GM21825 (cell line): ENCODE results near the gene RAC3.
"Not testable (repeated sequence)": the region's sequence is repeated elsewhere in the genome, so short reads cannot be mapped to it uniquely, and the experiment has no call there.

Experiments
- ATAC-seq: cut with Tn5 transposase; IDR thresholded peaks from one replicate; pipeline ENCODE4 v1.9.1; 2021; ENCODE audit warnings: mild to moderate bottlenecking, moderate library complexity; ENCODE audit not compliant: unreplicated experiment

Gene RAC3

DNA sequence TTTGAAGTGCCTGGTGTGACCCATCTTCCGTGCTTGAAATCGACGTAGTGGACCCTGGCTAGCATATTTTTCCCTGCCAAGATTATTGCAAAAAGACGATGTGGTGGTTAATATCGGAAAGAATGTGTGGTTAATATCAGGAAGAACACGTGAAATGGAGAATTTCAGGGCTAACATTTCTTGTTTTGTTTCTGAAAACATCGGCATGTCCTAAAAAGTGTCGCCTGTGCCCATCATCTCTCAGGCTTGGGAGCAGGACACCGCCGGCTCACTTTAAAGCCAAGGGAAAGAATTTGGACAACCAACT is 6.4 kb downstream of the RAC3 start:
- no peak for ATAC-seq

DNA sequence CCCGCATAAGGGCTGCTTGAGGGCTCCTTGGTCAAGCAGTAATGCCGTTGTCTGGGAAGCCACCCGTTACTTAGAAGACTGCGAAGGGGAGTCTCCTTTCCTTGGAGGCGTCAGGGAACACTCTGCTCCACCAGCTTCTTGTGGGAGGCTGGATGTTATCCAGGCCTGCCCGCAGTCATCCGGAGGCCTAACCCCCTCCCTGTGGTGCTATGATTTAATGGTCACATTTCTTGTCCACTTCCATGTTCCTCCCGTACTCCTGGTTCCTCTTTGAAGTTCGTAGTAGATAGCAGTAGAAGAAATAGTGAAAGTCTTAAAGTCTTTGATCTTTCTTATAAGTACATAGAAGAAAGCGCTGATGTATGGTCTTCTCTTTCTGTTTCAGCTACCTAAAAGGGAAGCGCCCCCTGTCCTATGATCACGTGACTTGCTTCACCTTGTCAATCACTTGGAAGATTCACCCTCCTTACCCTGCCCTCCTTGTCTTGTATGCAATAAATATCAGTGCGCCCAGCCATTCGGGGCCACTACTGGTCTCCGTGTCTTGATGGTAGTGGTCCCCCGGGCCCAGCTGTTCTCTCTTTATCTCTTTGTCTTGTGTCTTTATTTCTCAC is 7.4 kb downstream of the RAC3 start:
- ATAC-seq, result not testable (repeated sequence)

DNA sequence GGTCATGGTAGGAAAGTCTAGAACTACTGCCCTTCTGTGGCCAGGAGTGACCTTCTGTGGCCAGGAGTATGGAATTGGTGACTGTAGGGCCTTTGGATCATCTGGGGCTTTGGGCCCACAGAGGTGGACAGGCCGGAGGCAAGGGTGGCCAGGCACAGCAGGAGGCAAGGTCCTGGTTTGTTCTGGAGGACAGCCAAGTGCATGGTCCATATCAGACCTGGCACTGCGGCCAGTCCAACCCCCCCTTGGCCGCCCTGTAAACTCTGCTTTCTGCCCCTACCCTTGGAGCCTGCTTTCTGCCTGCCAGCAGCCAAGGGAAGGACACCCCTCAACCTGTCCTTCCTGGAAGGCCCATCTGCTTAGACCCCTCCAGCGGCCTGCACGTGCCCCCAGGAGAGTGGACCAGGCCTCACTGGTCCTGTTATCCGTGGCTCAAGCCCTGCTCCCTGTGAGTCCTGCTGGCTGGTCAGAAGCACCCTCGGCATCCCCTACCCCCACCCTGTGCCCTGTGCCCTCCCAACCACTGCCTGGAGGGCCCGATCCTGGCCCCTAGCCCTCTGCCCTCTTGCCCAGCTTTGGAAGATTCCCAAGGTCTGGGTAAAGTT is 8.3 kb downstream of the RAC3 start:
- ATAC-seq, result no peak

DNA sequence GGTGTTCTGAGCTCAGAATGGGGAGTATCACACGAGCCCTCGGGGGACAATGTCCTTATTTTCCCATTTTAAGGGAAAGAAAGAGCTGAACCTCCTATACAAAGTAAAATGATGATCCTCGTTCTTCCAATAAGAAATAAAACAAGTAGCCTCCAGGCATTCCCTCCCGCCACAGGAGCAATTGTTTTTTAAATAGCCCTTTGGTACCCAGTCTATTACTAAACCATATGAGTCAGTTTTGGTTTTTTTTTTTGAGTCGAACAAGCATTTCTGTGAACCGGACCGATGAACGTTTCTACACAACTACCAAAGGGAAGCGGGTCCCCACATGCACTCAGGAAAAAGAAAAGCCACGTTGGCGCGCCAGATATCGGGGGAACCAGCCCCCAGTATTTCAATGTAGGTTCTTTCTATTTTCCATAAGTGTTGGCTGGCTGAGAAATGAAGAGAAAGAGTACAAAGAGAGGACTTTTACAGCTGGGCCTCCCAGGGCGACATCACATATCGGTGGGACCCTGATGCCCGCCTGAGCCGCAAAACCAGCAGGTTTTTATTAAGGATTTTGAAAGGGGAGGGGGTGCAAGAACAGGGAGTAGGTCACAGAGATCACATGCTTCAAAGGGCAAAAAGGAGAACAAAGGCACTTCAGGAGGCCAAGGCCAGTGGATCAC is 9.8 kb downstream of the RAC3 start:
- ATAC-seq, result no peak

DNA sequence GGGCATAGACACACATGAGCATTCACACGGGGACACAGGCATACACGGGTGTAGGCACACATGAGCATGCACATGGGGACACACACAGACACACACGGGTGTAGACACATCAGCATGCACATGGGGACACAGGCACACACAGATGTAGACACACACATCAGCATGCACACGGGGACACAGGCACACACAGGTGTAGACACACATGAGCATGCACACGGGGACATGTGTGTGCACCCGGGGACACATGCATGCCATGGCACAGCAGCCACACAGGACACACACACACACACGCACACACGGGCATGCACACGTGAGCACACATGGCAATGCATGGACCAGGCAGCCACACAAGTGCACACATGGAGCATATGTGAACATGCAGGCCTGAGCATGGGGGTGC is 11.2 kb downstream of the RAC3 start:
- ATAC-seq, result no peak

DNA sequence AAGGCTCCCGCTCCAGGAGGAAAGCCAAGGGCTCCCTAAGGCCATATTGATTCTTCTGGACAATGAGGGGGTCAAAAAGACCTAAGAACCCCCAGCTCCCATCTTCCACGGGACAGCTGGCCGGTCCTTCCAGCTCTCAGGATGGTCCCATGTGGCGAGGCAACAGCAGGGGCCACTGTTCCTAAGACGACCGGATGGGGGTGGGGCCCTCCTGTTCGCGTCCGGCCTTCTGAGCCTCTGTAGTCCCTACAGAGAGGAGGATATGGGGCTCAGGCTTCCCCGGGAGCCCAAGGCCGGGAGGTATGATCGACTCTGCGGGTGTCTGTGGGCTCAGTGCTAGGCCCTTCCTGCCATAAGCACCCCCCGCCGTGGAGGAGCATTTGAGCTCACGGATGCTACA is 12.0 kb downstream of the RAC3 start:
- no peak for ATAC-seq

DNA sequence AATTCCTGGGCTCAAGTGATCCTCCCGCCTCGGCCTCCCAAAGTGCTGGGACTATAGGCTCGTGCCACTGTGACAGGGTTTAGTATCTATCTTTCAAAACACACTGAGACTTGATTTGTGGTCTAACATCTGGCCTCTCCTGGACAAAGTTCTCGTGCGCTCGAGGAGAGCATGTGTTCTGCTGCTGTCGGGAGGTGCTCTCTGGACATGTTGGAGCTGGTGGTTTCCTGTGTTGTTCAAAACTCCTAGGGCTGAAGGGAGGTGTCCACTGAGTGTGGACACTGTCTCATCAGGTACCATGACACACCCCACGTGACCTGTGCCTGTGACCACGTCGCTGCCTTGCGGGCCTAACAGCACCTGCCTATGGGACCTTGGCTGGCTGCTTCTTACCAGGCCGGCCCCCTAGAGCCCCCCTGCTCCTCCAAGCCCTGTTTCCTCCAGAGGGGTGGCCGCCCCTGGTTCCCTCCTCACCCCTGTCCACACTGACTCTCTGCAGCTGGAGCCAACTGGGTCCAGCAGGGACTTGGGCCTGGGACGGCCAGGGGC is 14.5 kb downstream of the RAC3 start:
- ATAC-seq, result no peak

DNA sequence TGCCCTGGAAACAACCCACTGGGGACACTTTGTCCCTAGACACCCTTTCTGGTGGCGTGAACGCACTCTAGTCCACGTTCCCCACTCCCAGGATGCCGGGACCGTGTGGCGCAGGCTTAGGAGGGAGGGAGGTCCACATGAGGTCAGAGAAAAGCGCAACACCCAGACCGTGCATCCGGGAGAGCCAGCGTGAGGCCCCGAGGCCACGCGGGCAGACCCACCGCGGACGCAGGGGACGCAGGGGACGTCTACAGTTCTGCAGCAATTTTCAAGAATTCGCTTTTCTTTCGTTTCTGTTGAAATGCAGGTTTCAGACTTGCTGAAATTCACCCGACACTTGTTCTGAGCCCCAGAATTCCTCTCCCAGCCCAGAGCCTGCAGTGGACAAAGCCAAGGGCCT is 15.4 kb downstream of the RAC3 start:
- no peak for ATAC-seq

DNA sequence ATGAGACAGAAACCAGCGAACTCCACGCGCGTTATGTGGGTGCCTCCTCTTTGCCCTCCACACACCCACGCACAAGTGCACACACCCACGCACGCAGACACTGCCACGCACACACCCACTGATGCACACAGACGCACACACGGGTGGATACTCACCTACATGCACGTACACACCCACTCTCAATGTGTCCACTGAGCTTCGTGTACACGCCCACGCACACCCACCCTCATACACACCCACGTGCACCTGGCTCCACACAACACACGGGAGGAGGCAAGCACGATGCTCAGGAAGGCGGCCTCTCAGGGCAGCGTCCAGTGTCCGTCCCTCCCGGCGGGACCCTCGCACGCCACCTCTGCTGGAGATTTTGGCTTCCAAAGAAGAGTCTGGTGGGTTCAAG is 15.9 kb downstream of the RAC3 start:
- ATAC-seq, result no peak

DNA sequence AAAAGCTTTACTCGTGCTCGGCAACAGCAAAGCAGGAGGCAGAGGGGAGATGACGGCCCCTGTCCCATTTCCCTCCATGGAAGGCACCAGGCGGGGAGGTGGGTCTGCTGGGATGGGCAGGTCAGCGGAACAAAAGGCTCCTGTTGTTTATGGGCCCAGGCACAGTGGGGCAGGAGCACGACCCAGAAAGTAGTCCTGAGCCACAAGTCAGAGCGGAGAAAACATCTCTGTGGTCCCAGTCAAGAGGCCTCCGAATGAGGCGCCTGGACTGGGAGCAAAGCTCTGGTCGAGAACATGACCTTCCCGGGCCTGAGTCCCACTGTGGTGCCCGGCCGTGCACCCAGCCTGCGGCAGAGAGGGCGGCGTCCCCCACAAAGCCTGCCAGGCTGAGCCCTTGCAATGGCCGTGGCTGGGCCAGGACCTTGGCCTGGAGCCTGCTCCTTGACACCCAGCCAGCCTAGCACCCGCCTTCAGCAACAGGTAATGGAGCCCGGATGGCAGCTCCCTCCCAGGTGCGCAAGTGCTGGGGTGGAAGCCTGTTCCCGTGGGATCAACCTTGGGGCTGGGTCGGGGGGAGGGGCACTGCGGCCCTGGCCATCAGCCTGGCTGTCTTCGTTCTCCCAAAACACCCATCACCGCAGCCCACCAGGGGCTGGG is 16.6 kb downstream of the RAC3 start:
- ATAC-seq, result no peak

DNA sequence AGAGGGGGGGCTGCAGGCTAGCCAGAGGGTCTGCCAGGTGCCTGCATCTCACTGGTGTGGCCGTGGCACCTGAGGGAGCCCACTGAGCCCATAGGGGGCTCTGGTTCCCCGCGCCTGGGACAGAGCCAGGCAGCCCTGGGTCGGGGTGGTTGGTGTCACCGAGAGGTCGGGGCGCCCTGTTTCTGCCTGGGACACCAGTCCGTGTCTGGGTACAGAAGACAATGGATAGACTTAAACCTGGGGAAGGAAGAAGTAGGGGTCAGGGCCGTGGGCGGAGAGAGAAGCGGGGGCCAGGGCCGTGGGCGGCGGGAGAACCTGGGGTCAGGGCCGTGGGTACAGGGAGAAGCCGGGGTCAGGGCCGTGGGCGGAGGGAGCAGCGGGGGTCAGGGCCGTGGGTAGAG is 17.1 kb downstream of the RAC3 start:
- no peak for ATAC-seq

DNA sequence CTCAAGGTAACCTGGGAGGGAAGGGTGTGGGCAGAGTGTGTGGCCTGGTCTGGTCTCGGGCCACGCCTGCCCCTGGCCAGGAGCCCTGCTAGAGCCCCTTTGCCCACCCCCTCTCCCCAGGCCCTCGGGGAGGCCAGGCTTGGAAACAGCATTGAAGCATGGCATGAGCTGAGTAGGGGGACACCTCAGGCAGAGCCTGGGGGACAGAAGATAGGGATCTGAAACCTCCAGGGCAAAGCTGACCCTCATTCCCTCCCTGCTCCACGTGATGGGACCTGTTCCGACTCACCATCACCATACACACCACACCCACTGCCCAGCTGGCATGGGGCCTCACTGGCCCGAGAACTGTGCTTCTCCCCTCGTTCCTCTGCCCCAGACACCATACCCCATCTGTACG is 17.6 kb downstream of the RAC3 start:
- no peak for ATAC-seq

DNA sequence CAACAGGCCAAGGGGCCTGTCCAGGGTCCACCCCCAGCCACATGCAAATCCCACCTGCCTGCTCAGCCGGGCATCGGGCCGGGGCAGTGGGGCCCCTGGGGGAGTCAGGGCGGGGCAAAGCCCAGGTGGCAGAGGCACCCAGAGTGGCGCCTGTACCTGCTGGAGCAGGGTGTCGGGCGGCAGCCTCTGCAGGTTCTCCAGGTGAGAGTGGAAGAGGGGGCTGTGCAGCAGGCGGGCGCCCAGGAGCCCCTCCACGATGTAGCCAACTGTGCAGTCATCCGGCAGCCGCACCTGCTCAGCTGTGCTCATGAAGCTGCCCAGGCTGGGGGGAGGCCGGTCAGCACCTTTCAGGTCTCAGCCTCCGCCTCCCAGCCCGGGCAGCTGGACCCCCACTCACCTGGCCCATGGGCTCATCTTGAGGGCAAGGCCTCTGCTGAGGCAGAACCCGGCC is 18.1 kb downstream of the RAC3 start:
- ATAC-seq, result no peak

DNA sequence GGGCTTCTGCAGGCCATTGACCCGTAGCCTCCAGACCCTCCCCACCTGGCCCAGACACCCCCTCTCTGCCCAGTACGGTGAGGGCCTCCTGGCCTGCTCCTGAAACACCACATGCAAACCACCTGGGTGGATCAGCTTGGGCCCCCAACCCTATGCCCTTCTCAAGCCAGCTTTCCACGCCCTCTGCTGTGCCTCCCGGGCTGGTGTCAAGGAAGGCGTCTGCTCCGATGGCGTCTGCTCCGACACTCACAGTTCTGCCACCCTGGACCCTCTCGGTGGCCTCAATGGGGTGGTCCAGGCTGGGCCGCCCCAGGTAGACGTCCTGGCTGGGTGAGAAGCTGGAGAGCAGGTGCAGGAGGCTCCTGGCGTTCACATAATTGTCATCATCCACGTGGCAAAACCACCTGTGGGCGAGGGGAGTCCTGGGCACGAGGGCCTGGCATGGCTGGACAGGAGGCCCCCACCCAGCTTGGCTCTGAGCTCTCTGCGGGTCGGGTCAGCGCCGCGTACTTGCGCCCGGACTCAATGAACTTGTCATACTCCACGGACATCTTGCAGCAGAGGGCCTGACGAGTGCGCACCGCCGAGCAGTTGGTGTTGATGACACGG is 18.8 kb downstream of the RAC3 start:
- no peak for ATAC-seq

DNA sequence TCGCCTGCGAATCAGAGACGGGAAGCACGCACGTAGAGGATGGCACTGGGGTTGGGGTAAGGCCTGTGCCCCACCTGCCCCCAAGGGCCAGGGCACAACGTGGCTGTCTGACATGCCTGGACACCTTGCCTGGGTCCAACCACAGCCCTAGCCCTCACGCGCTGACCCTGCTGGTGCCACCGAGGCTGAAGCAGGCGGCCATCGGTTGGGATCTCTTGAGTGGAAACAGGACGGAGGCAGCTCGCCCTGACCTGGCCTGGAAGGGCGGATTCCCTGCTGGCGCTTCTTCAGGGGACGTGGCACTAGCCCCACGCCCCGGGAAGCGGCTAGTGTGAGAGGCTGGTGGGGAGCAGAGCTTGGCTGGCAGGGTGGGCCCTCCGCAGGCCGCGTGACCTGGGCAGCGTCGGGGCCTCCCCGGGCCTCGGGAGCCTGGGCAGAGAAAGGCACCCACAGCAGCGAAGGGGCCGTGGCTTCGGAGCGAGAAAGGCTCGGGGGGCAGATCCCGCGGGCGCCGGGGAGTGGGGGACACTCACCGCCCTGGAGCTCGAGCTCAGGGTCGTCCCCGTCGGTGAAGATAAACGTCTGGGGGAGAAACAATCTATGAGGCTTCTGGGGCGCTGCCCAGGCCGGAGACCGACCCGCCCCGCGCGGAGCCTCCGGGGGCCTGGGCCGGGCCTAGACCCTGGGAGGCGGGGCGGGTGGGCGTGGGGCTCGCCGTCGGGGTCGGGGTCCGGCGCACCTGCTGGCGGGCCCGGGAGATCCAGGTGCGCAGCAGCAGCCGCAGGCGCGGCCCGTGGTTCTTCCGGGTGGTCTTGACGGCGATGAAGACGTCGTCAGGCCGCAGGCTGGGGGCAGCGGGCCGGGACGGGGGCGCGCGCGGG is 19.5 kb downstream of the RAC3 start:
- no peak for ATAC-seq

DNA sequence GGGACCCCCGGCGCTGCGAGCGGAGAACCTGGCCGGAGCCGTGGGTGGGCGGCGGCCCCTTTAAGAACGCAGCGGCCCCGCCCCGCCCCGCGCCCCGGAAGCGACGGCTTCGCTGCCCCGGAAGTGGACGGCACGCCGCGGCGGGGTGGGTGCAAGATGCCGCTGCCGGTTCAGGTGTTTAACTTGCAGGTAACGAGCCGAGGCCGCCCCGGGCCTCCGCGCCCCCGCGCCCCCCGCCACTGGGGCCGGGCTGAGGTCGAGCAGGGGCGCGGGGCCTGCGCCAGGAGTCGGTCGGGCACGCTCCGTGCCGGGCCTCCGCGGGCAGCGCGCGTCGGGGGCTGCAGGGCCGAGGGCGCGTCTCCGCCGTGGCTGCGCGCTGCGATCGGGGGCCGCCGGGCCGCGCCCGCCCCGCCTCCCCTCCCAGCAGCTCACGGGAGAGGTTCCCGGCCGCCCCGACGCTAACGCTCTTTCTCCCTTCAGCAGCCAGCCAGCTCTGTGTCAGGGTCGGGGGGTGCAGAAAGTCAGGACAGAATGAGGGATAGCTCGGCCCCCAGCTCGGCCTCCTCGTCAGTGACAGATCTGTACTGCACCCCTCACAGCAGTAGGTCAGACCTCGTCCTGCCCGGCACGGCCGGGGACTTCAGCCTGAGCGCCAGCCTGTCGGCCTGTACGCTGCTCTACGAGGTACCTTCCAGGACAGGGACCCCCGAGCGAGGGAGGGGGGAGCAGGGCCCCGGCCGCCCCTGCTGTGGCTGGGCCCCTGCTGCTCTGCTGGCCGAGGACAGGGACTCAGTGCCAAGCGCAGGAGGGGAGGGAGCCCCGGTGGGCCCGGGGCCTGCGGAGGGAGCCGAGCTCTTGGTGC is 20.5 kb downstream of the RAC3 start, which contains the start of the genes GPS1 and RFNG:
TSS of gene GPS1 (plus strand) at position 123 of the 862 bp plus-strand sequence. CDS start at position 157, 34 bp downstream.
TSS of gene RFNG (minus strand) at position 36 of the 862 bp plus-strand sequence. CDS start 45 bp downstream, outside the sequence.
- peak; percentile 45 for ATAC-seq

DNA sequence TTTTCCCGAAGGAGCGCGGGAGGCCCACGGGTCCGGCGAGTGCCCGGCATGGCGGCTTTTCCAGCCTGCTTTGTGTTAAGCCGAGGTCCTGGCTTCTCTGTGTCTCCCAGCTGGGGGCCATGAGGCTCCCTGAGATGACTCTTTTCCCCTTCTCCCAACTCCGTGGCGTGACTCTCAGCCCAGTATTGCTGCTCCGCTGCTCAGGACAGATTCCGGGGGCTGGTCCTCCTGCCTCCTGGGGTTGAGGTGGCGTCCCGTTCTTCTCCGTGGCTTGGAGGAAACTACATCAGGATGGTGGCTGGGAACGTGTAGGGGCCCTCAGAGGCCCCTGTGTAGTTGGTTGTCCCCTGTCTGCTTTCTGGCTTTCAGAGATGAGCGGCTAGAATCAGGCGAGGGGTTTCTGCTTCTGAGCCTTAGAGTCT is 21.2 kb downstream of the RAC3 start:
- no peak for ATAC-seq

DNA sequence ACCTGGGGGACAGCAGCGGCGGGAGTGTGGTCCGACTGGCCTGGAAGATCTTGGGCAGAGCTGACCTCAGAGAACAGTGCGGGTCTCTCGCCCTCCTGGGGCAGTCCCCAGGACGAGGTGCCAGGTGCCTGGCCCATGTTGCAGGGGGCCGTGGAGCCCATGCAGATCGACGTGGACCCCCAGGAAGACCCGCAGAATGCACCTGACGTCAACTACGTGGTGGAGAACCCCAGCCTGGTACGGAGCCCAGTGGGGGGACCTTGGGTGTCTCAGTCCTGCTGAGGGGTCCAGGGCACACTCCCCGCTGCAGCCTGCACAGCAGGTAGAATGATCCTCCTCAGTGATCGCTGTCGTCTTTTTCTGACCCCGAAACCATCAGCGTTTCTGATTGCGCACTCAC is 21.7 kb downstream of the RAC3 start:
- no peak for ATAC-seq

DNA sequence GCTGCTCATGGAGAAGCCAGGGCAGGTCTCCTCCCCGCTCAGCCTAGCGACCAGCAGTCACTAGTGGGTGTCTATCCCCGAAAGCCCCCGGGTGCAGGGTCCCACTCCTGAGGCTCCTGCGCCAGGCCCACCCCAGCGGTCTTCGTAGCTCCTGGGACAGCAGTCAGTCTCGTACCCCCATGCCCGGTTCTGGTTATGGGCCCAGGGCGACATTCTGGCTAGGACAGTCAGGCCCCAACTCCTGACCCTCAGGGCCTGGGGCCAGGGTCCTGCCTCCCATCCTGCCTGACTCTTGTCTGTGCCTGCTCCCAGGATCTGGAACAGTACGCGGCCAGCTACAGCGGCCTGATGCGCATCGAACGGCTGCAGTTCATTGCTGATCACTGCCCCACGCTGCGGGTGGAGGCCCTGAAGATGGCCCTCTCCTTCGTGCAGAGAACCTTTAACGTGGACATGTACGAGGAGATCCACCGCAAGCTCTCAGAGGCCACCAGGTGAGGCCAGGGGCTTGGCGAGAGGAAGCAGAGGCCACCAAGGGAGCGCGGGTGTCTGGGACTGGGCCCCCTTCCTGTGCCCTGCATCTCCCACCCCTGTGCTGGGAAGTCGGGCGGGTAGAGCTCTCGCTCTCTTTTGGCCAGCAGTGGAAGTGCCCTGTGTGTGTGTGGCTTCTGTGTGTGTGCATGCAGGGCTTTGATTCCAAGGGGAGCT is 22.2 kb downstream of the RAC3 start:
- no peak for ATAC-seq
